ENCODE results near the gene SPCS3.

The SPCS3 gene

GRCh38 chr4:176359590-176359989 lies 39.8 kb downstream of the SPCS3 start:
- no peak for DNase-seq (ENCODE audit: insufficient read length, low spot score)
- FAIRE-seq, result no peak

DNA sequence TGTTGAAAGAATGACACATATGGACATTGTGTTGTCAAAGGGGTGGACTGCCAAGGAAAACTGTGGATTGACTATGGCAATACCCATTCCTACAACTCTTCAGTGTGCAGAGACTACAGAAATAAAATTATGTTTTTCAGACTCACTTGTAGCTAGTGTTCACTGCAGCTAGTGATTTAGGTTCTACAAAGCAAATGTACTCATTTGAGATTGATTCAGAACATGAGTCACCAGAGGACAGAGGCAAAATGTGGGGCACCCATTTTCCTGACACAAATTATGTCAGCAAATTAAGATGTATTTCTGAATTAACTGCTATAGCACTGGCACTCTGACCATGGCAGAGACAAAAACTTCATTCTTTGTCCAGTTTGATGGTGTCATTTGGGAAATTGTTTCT lies 40.7 kb downstream of the SPCS3 start:
- FAIRE-seq (no peak), DNase-seq (ENCODE audit: insufficient read length, low spot score) (no peak)
- TF ChIP-seq, protein P1, sequence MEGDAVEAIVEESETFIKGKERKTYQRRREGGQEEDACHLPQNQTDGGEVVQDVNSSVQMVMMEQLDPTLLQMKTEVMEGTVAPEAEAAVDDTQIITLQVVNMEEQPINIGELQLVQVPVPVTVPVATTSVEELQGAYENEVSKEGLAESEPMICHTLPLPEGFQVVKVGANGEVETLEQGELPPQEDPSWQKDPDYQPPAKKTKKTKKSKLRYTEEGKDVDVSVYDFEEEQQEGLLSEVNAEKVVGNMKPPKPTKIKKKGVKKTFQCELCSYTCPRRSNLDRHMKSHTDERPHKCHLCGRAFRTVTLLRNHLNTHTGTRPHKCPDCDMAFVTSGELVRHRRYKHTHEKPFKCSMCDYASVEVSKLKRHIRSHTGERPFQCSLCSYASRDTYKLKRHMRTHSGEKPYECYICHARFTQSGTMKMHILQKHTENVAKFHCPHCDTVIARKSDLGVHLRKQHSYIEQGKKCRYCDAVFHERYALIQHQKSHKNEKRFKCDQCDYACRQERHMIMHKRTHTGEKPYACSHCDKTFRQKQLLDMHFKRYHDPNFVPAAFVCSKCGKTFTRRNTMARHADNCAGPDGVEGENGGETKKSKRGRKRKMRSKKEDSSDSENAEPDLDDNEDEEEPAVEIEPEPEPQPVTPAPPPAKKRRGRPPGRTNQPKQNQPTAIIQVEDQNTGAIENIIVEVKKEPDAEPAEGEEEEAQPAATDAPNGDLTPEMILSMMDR (IDR thresholded peaks at IDR 0.05; ENCODE audit: insufficient read depth, missing control alignments), result no peak

More at GRCh38 chr4:176359590-176359989, 39.8 kb downstream of the SPCS3 start:
- TF ChIP-seq, protein P1 (IDR thresholded peaks at IDR 0.05; ENCODE audit: insufficient read depth, missing control alignments), result no peak

DNA sequence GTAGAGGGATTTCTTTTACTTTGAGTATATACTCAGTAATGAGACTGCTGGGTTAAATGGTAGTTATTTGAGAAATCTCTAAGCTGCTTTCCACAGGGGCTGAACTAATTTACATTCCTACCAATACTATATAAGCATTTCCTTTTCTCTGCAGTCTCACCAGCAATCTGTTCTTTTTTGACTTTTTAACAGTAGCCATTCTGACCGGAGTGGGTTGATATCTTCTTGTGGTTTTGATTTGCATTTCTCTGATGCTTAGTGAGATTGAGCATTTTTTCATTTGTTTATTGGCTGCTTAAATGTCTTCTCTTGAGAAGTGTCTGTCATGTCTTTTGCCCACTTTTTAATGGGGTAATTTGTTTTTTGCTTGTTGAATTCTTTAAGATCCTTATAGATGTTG lies 43.3 kb downstream of the SPCS3 start:
- TF ChIP-seq, protein P1 (IDR thresholded peaks at IDR 0.05; ENCODE audit: insufficient read depth, missing control alignments), result no peak
- no peak for FAIRE-seq
- no peak for DNase-seq (ENCODE audit: insufficient read length, low spot score)

DNA sequence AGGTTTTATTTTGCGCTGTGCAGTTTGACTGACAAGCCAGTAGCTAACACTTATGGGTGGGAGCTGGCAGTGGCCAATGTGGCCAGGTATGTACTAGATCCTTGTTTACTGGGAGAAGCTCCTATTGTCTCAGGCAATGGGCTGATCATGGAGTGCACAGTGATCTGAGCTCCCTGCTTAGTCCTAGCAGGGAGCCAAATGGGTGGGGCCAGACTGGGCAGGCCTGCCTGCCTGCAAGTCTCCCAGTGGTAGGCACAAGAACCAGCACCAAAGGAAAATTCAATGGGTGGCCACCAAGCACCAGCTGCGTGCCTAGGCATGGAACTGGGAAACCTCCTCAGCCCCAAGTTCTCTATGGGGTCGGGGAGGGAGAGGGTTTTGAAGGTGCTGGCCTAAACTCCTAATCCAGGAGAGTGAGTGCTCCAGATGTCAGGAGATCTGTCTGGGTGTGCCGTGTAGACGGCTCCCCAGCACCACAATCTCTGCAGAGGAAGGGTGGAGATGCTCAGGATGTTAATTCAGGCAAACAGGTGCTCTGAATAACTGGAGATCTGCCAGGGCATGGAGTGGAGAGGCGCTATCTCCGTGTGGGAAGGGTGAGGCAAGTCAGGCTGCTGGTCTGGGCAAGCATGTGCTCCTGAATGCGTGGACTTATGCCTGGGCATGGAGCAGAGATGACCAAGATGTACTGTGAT lies 48.2 kb downstream of the SPCS3 start:
- TF ChIP-seq, protein P1 (IDR thresholded peaks at IDR 0.05; ENCODE audit: insufficient read depth, missing control alignments), result no peak
- no peak for FAIRE-seq
- DNase-seq (ENCODE audit: insufficient read length, low spot score), result no peak

DNA sequence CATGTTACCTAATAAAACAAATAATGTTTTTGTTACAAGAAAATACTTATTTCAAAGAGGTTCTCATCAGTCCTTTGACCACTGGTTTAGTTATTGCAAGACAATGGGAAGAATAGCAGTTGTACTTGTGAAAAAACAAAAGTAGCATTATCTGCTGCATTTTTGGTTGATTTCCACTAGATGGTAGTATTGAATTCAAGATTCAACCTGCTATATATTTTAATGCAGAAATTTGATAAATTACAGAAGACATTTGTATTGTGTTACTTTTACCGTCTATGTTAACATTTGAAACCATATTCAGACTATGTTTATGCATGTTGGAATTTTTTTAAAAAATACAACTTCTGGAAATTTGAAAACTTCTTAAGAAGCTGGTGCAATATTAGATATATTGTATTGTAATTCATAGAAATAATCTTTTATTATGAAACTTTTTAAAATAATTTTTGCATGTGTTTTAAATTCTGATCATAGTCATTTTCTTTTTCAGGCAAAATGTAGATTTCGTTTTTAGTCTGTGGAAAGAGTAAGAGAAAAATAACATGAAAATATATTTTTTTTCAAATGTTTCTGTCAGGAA lies 56.4 kb downstream of the SPCS3 start:
- TF ChIP-seq, protein P1 (IDR thresholded peaks at IDR 0.05; ENCODE audit: insufficient read depth, missing control alignments), result peak; percentile 57
- no peak for DNase-seq (ENCODE audit: insufficient read length, low spot score)
- FAIRE-seq, result peak; percentile 60

GRCh38 chr4:176377780-176378179 lies 58.0 kb downstream of the SPCS3 start:
- FAIRE-seq, result peak; percentile 86
- no peak for DNase-seq (ENCODE audit: insufficient read length, low spot score)
- TF ChIP-seq, protein P1 (IDR thresholded peaks at IDR 0.05; ENCODE audit: insufficient read depth, missing control alignments), result peak; percentile 61
